ENCODE measurements around the gene VKORC1L1. TPM values are rescaled to one million over a fixed set of nuclear protein-coding genes. Genes with fewer than 3 reads are reported as not detected.
"Not testable (repeated sequence)": the region's sequence is repeated elsewhere in the genome, so short reads cannot be mapped to it uniquely, and the experiment has no call there.

VKORC1L1 gene
- total RNA-seq (2014; rRNA removed; shearing (Covaris generic)) = 13.1 and 16.9 TPM in 2 replicates

DNA sequence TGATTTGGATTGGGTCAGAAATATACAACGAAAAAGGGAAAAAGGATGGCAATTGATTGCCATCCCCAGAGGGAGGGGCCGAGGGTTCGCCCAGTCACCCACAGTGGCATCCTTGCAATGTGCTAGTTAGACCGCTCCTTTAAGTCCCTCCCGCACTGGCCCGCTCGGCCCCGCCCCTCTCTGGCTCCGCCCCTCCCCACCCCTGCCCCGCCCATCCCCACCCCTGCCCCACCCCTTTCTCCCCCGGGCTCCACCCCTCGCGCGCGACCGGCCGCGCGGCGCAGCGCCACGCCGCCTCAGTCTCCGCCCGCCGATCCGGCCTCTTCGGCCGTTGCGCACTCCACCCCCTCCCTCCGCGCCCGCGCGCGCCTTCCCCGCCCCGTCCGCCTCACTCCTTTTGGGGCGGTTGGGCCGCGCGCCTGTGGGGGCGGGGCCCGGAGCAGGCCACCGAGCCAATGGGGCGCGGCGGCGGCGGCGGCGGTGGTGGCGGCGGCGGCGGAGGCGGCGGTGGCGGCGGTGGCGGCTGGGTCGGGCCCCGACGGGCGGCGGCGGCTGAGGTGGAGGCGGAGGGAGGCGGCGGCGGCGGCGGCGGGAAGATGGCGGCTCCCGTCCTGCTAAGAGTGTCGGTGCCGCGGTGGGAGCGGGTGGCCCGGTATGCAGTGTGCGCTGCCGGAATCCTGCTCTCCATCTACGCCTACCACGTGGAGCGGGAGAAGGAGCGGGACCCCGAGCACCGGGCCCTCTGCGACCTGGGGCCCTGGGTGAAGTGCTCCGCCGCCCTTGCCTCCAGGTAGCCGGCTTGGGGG is at the start of gene VKORC1L1:
VKORC1L1 (plus strand) TSS at position 299 of the 806 bp plus-strand sequence; CDS start at position 597, 298 bp downstream.
- DNase-seq (ENCODE audit: low spot score) = peak; percentile 89

DNA sequence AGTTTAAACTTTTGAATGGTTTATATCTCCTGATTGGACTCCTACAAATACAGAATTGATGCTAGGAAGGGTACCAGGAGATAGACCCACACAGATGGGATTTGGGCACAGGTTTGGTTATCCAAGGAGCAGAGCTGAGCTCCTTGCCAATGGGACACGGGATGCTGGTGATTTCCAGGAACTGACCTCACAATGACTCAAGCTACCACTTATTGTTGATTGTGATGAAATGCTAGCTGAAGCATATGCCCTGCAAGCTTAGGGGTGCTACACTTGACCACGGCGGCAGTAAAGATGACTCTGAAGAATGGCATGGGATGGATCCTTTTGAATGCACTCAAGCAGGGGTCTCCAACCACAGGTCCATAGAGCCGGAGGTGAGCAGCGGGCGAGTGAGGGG is 45.5 kb upstream of the VKORC1L1 start:
- no peak for DNase-seq (ENCODE audit: low spot score)

- DNase-seq (ENCODE audit: low spot score) = no peak
Measured at GRCh38 chr7:65832281-65832680, 40.6 kb upstream of the VKORC1L1 start.

GRCh38 chr7:65836684-65837083 is 36.2 kb upstream of the VKORC1L1 start:
- not testable (repeated sequence) for DNase-seq (ENCODE audit: low spot score)

GRCh38 chr7:65837541-65837956 is 35.3 kb upstream of the VKORC1L1 start:
- peak; percentile 35 for DNase-seq (ENCODE audit: low spot score)

- no peak for DNase-seq (ENCODE audit: low spot score)
Measured at GRCh38 chr7:65839846-65840245, 33.0 kb upstream of the VKORC1L1 start.

DNA sequence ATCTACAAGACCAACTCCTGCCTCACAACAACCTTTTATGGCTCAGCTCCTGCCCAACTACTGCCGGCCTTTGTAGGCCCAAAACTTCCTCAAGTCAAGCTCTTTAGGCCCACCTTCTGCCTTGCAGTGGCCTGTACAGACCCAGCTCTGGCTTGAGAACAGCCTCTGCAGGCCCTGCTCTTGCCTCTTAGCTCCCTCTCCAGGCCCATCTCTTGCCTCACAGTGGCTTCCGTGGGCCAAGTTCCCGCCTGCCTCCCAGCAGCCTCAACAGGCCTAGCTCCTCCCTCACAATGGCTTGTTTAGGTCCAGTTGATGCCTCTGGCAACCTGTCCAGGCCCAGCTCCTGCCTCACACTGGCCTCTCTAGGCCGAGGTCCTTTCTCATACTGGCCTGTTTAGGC is 32.4 kb upstream of the VKORC1L1 start:
- peak; percentile 38 for DNase-seq (ENCODE audit: low spot score)

DNA sequence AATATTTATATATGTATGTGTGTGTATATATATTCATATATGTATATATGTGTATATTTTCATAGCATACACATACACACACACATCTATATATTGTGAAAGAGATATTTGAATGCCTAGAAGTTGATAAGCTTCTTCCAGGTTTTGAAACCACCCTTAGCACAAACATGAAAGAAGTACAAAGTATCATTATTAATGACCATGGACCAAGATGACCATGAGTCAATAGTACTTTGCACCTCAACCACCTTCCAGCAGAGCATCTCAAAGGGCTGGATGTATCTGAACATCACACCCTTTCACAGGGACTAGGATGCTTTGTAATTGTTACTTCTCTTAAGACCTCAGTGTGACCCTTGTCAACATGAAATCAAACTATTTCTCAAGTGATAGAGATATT is 29.3 kb upstream of the VKORC1L1 start:
- DNase-seq (ENCODE audit: low spot score) = not testable (repeated sequence)

GRCh38 chr7:65846008-65846570 is 26.8 kb upstream of the VKORC1L1 start:
- no peak for DNase-seq (ENCODE audit: low spot score)

GRCh38 chr7:65853426-65853825 is 19.4 kb upstream of the VKORC1L1 start:
- not testable (repeated sequence) for DNase-seq (ENCODE audit: low spot score)

GRCh38 chr7:65853892-65854291 is 19.0 kb upstream of the VKORC1L1 start:
- DNase-seq (ENCODE audit: low spot score) = not testable (repeated sequence)

- DNase-seq (ENCODE audit: low spot score) = not testable (repeated sequence)
Measured at GRCh38 chr7:65857321-65857894, 15.5 kb upstream of the VKORC1L1 start.

GRCh38 chr7:65858660-65859059 is 14.2 kb upstream of the VKORC1L1 start:
- DNase-seq (ENCODE audit: low spot score) = not testable (repeated sequence)

DNA sequence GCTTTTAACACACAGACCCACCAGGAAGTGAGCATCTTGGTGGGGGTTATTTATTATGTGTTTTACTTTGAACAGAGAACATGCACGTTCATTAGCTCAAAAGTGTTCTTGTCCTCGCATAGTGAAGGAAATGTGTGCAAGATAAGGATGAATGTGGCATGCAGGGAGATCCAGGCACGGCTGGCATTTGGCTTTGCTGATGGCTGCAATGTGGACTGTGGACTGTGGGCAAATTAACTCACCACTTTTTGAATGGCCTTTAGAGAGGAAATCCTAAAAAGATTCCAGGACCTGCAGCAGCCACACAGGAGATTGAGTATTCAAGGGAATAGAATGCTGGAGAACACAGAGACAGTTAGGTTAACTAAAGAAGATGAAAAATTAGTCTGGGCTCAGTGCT is 6.6 kb upstream of the VKORC1L1 start:
- not testable (repeated sequence) for DNase-seq (ENCODE audit: low spot score)

DNA sequence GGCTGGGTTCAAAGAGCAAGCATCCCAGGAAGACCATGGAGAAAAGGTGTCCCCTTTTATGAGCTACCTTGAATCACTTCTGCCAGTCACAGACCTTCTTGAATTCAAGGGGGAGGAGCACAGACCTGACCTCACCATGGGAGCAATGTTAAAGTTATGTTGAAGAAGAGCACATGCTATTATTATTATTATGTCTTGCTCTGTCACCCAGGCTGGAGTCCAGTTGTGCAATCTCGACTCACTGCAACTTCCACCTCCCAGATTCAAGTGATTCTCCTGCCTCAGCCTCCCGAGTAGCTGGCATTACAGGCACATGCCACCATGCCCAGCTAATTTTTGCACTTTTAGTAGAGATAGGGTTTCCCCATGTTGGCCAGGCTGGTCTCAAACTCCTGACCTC is 5.2 kb upstream of the VKORC1L1 start:
- not testable (repeated sequence) for DNase-seq (ENCODE audit: low spot score)

DNA sequence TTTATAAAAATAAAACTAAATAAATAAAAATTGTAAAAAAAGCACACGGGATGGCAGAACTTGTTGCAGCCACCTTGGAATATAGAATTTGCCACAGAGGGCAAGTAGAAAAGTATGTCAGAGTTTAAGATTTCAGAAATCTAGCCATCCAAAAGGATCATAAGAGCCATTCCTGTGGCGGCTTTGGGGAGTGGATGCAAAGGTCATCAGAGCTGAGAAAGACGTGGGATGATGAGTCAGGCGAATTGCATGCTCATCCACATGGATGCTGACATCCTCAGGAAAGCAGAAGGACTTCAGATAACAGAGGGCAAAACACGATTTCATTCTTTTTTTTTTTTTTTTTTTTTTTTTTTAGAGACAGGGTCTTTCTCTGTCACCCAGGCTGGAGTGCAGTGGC is 3.6 kb upstream of the VKORC1L1 start:
- DNase-seq (ENCODE audit: low spot score) = peak; percentile 34

GRCh38 chr7:65871451-65871850 is 1.4 kb upstream of the VKORC1L1 start:
- not testable (repeated sequence) for DNase-seq (ENCODE audit: low spot score)

GRCh38 chr7:65873582-65874193 is 814 bp downstream of the VKORC1L1 start:
- DNase-seq (ENCODE audit: low spot score) = not testable (repeated sequence)

DNA sequence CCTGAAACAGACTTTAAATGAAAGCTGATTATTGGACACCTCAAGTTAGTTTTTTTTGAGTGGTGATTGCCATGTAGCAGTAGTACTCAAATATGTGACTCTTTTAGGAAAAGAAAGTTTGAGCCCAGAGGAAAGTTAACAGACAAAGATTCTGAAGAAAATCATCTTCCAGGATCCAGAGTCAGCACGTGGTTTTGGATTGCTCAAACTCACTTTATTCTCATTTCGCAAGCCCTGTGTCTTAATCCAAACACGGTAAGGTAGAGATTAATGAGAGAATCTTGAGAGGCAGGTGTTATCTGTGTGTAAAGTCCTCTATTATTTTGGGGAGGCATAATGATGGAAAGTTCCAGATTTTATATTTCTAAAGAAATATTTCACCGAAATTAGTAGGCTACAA is 2.8 kb downstream of the VKORC1L1 start:
- DNase-seq (ENCODE audit: low spot score) = not testable (repeated sequence)

DNA sequence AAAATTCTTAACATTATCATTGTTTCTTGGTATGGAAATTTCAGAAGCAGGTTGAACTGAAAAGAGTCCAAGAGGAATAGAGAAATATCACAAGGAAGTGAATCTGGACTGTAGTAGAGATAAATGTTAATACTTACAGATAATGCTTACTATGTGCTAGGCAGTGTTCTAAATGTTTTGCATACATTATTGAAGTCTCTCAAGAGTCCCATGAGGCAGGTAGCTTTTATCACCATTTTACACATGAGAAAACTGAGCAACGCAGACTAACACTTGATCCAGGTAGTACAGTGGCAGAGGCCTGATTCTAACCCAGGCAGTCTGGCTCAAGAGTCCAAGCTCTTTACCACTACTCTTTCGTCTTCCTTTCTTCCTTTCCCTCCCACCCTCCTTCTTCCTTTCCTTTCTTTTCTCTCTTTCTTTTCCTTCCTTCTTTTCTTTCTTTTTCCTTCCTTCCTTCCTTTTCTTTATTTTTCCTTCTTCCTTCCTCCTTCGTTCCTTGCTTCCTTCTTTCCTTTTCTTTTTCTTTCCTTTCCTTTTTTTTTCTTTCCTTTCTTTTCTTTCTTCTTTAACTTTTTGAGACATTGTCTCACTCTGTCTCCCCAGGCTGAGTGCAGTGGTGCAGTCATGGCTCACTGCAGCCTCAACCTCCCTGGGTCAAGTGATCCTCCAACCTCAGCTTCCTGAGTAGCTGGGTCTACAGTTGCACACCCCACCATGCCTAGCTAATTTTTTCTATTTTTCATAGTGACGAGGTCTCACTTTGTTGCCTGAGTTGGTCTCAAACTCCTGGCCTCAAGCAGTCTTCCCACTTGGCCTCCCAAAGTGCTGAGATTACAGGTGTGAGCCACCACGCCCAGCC is 6.6 kb downstream of the VKORC1L1 start:
- DNase-seq (ENCODE audit: low spot score) = not testable (repeated sequence)

DNA sequence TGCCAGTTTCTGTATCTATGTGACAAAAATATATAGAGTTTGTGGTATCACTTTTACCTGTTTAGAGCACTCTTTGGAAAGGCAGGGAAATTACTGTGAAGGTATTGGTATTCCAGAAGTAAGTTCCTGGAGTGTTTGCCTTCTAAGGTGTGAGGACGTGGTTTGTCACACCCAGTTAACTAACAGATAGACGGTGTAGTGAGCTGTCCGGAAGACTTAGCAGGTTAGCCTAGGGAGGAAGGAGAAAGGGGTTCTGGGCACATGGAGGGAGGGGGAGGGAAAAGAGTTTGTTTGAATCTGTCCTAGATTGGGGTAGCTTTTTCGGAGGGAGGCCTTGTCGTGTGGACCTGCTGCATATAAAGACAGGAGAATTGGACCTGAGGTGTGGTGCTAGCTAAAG is 7.4 kb downstream of the VKORC1L1 start:
- not testable (repeated sequence) for DNase-seq (ENCODE audit: low spot score)

Measured in H4 (cell line).